Heart right ventricle (tissue), 16 donors: ENCODE data around the gene CRACR2A. TPM values are rescaled to one million over a fixed set of nuclear protein-coding genes. Genes with fewer than 3 reads are reported as not detected.

ENCODE experiments used
- ATAC-seq, 8 donors: fragments of 200-7000 bp; cut with Tn5 transposase; one replicate each; pipeline ENCODE4 v1.9.1; 2020; ENCODE audit warnings: mild to moderate bottlenecking in 8 of 8, moderate library complexity in 8 of 8, moderate number of reproducible peaks in 1 of 8
- DNase-seq, 2 donors: peaks; one replicate each; pipeline ENCODE4 v3.0.0-alpha.2; 2020
- H3K27ac ChIP-seq, 10 donors: fragments of 200-600 bp; sonication (generic) in 2 of 10; one replicate each; pipeline versions ENCODE4 v1.5.0 to v1.8.0; 2020 to 2022; ENCODE audit warnings: mild to moderate bottlenecking in 3 of 10
- H3K27me3 ChIP-seq, 7 donors: fragments of 200-600 bp; one replicate each; pipeline ENCODE4 v1.8.0; 2021 to 2022; ENCODE audit warnings: mild to moderate bottlenecking in 2 of 7
- H3K36me3 ChIP-seq, 9 donors: fragments of 200-600 bp; sonication (generic) in 1 of 9; one replicate each; pipeline versions ENCODE4 v1.5.0 to v1.8.0; 2020 to 2022; ENCODE audit warnings: mild to moderate bottlenecking in 2 of 9
- H3K4me1 ChIP-seq, 9 donors: fragments of 200-600 bp; sonication (generic) in 1 of 9; one replicate each; pipeline versions ENCODE4 v1.5.0 to v1.8.0; 2020 to 2022; ENCODE audit warnings: mild to moderate bottlenecking in 4 of 9
- H3K4me3 ChIP-seq, 10 donors: fragments of 200-600 bp; sonication (generic) in 2 of 10; one replicate each; pipeline versions ENCODE4 v1.5.0 to v1.8.0; 2020 to 2022; ENCODE audit warnings: mild to moderate bottlenecking in 7 of 10, moderate library complexity in 2 of 10
- H3K9me3 ChIP-seq, 11 donors: fragments of 200-600 bp in 10 of 11; sonication (generic) in 2 of 11; one replicate each; pipeline versions ENCODE4 v1.5.0 to v1.8.0; 2013 to 2022; ENCODE audit warnings: mild to moderate bottlenecking in 2 of 11, control low read depth in 1 of 11, moderate library complexity in 1 of 11
- CTCF ChIP-seq, 9 donors: fragments of 200-600 bp; sonication (generic) in 2 of 9; IDR thresholded peaks; one replicate each; pipeline versions ENCODE4 v1.5.0 to v1.8.0; 2021 to 2022; ENCODE audit warnings: antibody characterized with exemption in 9 of 9, mild to moderate bottlenecking in 5 of 9, moderate library complexity in 1 of 9
- WGBS, 2 donors: extraction: QIAGEN DNeasy Blood & Tissue Kit; methylation state at CpG; one replicate each; pipeline ENCODE4 v1.1.7; 2013; ENCODE audit warnings: inconsistent platforms in 1 of 2; 5-methylcytosine and 5-hydroxymethylcytosine counted together
- intact Hi-C, 10 donors: fragments of 100-400 bp; cut with DNase I; formaldehyde crosslinking; loops; one replicate each; pipeline versions ENCODE4 v1.11.1 to v1.14.2; 2022
- polyA plus RNA-seq, 2 donors: library from polyadenylated mRNA; stranded (reverse); fragments of 200-250 nt; gene quantifications; one replicate each; pipeline ENCODE4 v1.2.3, GENCODE V29; 2013
- total RNA-seq, 10 donors: library from RNA; stranded (reverse); fragmentation: NEBNext Ultra II Directional in 3 of 10; extraction: Animal tissue kit (Norgen Biotek cat#: 25700) in 3 of 10; gene quantifications; one replicate each; pipeline versions ENCODE4 v1.2.1 to v1.2.4, GENCODE V29; 2021 to 2023
- donor health status: Arrhythmogenic right ventricular cardiomyopathy.
- donor health status: ischemic (EF 13 %, LVEDD 7.1; RV severe dilation, severe dysfunction).
- donor health status: healthy with polysubstance abuse.
- donor health status: DM: no; HTN: yes; CAD: no.
- donor health status: DM: no; HTN: no; CAD: no.
- donor health status: ischemic (EF 25% LVEDD 6.9; RV normal size, moderate dysfunction).
- donor health status: ischemic (EF 25% LVEDD 5.7; RV mildly dilated, moderate dysfunction).
- donor health status: healthy.
- donor health status: DM: yes; HTN: yes; CAD: no.
- donor health status: Ischemic cardiomyopathy.
- donor health status: ischemic (EF 35%, LVEDD 5.7; RV mildly dilated, moderate dysfunction).
- donor health status: nonischemic (EF 11% LVEDD 7.7; RV severe dilation, severe dysfunction).
- donor health status: DM: yes; HTN: yes; CAD: no.
- donor health status: PGD.
- donor health status: ischemic (EF 29% LVEDD 5.4; RV normal size, mild dysfunction).
- donor health status: nonischemic (EF 23%, LVEDD 6.1; RV moderate dilation, normal function).

The CRACR2A gene
- total and polyA plus RNA-seq, 12 donors = 0.64 to 10.4 (median 4.6) TPM

GRCh38 chr12:3598896-3599860 is 153.7 kb downstream of the CRACR2A start:
- DNase-seq (no peak), ATAC-seq (no peak)
- H3K9me3 ChIP-seq = no peaks in the 10 kb centered on the region
- no peak for TF ChIP-seq CTCF (IDR thresholded peaks at IDR 0.05)
- no peak overlapping the region for H3K4me3 ChIP-seq
- 75 to 78% methylated on average over 17 of the region's 17 CpGs for WGBS, 2 donors
- peaks cover 0 to 9% (median 0%) of the 10 kb centered on the region in 7 donors for H3K27me3 ChIP-seq
- intact Hi-C loops = no loop called here
- H3K36me3 ChIP-seq = no peaks in the 10 kb centered on the region
- H3K4me1 ChIP-seq = peaks cover 0 to 40% (median 12%) of the 10 kb centered on the region in 9 donors
- peak overlapping the region in 2 of 10 donors; percentile 8 to 19 for H3K27ac ChIP-seq

- ATAC-seq (no peak), DNase-seq (no peak)
- H3K4me1 ChIP-seq = peaks cover 0 to 32% (median 9%) of the 10 kb centered on the region in 9 donors
- H3K9me3 ChIP-seq = no peaks in the 10 kb centered on the region
- TF ChIP-seq CTCF (IDR thresholded peaks at IDR 0.05) = no peak
- no peak overlapping the region for H3K4me3 ChIP-seq
- intact Hi-C loops = no loop called here
- H3K27ac ChIP-seq = peak overlapping the region in 1 of 10 donors; percentile 10
- H3K27me3 ChIP-seq = peaks cover 0 to 8% (median 0%) of the 10 kb centered on the region in 7 donors
- WGBS, 2 donors = 65 to 68% methylated on average over 7 of the region's 7 CpGs
- H3K36me3 ChIP-seq = no peaks in the 10 kb centered on the region
Observed at GRCh38 chr12:3597526-3598210, 155.2 kb downstream of the CRACR2A start.

- no peaks in the 10 kb centered on the region for H3K36me3 ChIP-seq
- H3K27me3 ChIP-seq = peaks cover 0 to 8% (median 0%) of the 10 kb centered on the region in 7 donors
- ATAC-seq = no peak
- H3K9me3 ChIP-seq = no peaks in the 10 kb centered on the region
- intact Hi-C loops = no loop called here
- no peak for TF ChIP-seq CTCF (IDR thresholded peaks at IDR 0.05)
- H3K4me3 ChIP-seq = no peak overlapping the region
- 60 to 61% methylated on average over 8 of the region's 8 CpGs for WGBS, 2 donors
- H3K27ac ChIP-seq = peak overlapping the region in 1 of 10 donors; percentile 10
- no peak for DNase-seq
- H3K4me1 ChIP-seq = peaks cover 0 to 32% (median 9%) of the 10 kb centered on the region in 9 donors
Observed at GRCh38 chr12:3596703-3597415, 156.1 kb downstream of the CRACR2A start.

- TF ChIP-seq CTCF (IDR thresholded peaks at IDR 0.05) = no peak
- ATAC-seq (no peak), DNase-seq (no peak)
- 96 to 98% methylated on average over 6 of the region's 6 CpGs for WGBS, 2 donors
- Histone ChIP-seq H3K27ac (no peak overlapping the region), H3K27me3 (peaks cover 0 to 3% (median 0%) of the 10 kb centered on the region in 7 donors), H3K4me1 (peaks cover 0 to 32% (median 8%) of the 10 kb centered on the region in 9 donors), H3K9me3 (no peaks in the 10 kb centered on the region), H3K36me3 (no peaks in the 10 kb centered on the region), H3K4me3 (no peak overlapping the region)
- intact Hi-C loops = no loop called here
Observed at GRCh38 chr12:3595721-3596120, 157.2 kb downstream of the CRACR2A start.
